CD14-positive monocyte (primary cell): ENCODE data around the gene PHKA2. TPM values are rescaled to one million over a fixed set of nuclear protein-coding genes. Genes with fewer than 3 reads are reported as not detected.

Source experiments
- DNase-seq, 3 donors: peaks; one replicate each; pipeline ENCODE4 v3.0.0-alpha.2; 2011 to 2022
- H2AFZ ChIP-seq: 2 replicates; pipeline ENCODE4 v1.6.0; 2012; ENCODE audit warnings: mild to moderate bottlenecking, low read depth, low read length, inconsistent platforms; ENCODE audit not compliant: insufficient read depth, poor library complexity, severe bottlenecking
- H3K27ac ChIP-seq, 2 donors: 1 replicate in 1 of 2; 2 replicates in 1 of 2; pipeline ENCODE4 v1.5.1; 2012 to 2013; ENCODE audit warnings: low read length in 2 of 2, control low read depth in 1 of 2, inconsistent platforms in 1 of 2, low read depth in 1 of 2, mild to moderate bottlenecking in 1 of 2
- H3K27me3 ChIP-seq, 2 donors: one replicate each; pipeline versions ENCODE4 v1.6.0 to v1.6.1; 2011 to 2013; ENCODE audit warnings: low read length in 2 of 2; ENCODE audit not compliant: control insufficient read depth in 2 of 2, insufficient read depth in 2 of 2
- H3K36me3 ChIP-seq, 2 donors: replicated peaks in 1 of 2; 1 replicate in 1 of 2; 2 replicates in 1 of 2; pipeline versions ENCODE4 v1.5.1 to v1.6.1; 2012 to 2013; ENCODE audit warnings: low read length in 2 of 2, control low read depth in 1 of 2, inconsistent platforms in 1 of 2, mild to moderate bottlenecking in 1 of 2; ENCODE audit not compliant: insufficient read depth in 2 of 2, control insufficient read depth in 1 of 2
- H3K4me1 ChIP-seq, 2 donors: 1 replicate in 1 of 2; 2 replicates in 1 of 2; pipeline versions ENCODE4 v1.5.1 to v1.6.1; 2012 to 2013; ENCODE audit warnings: low read length in 2 of 2, control low read depth in 1 of 2, inconsistent platforms in 1 of 2, mild to moderate bottlenecking in 1 of 2, moderate library complexity in 1 of 2; ENCODE audit not compliant: insufficient read depth in 2 of 2, control insufficient read depth in 1 of 2
- H3K4me2 ChIP-seq: replicated peaks from 2 replicates; pipeline ENCODE3; 2012; ENCODE audit warnings: low read length, moderate library complexity, mild to moderate bottlenecking; ENCODE audit not compliant: poor library complexity, severe bottlenecking; ENCODE audit errors: extremely low read depth
- H3K4me3 ChIP-seq, 3 experiments: fragments of 200-600 bp in 1 of 3; sonication (generic) in 1 of 3; replicated peaks in 1 of 3; 1 replicate in 2 of 3; 2 replicates in 1 of 3; pipeline ENCODE4 v1.5.1; 2011 to 2013; ENCODE audit warnings: low read length in 3 of 3, mild to moderate bottlenecking in 3 of 3, control low read depth in 2 of 3, low read depth in 2 of 3, inconsistent platforms in 1 of 3, moderate library complexity in 1 of 3
- H3K79me2 ChIP-seq: 2 replicates; pipeline ENCODE4 v1.6.0; 2012; ENCODE audit warnings: mild to moderate bottlenecking, control low read depth, inconsistent platforms, low read length, moderate library complexity; ENCODE audit not compliant: insufficient read depth
- H3K9ac ChIP-seq: 2 replicates; pipeline ENCODE4 v1.6.0; 2017; ENCODE audit warnings: low read length, mild to moderate bottlenecking; ENCODE audit not compliant: insufficient read depth, poor library complexity, severe bottlenecking
- H3K9me3 ChIP-seq, 2 donors: replicated peaks in 1 of 2; 1 replicate in 1 of 2; 2 replicates in 1 of 2; pipeline versions ENCODE4 v1.5.1 to v1.6.1; 2012 to 2013; ENCODE audit warnings: low read length in 2 of 2, control low read depth in 1 of 2; ENCODE audit not compliant: control insufficient read depth in 1 of 2, insufficient read depth in 1 of 2
- H4K20me1 ChIP-seq: 2 replicates; pipeline ENCODE4 v1.6.0; 2012; ENCODE audit warnings: mild to moderate bottlenecking, low read length, control low read depth, moderate library complexity; ENCODE audit not compliant: insufficient read depth
- H3K27ac Mint-ChIP-seq, 7 donors: one replicate each; pipeline ENCODE4 v1.8.0; 2020; ENCODE audit warnings: mild to moderate bottlenecking in 7 of 7, mixed read lengths in 7 of 7, moderate library complexity in 6 of 7, inconsistent platforms in 2 of 7
- H3K27me3 Mint-ChIP-seq, 3 donors: one replicate each; pipeline ENCODE4 v1.8.0; 2021 to 2022; ENCODE audit warnings: low read depth in 3 of 3, mild to moderate bottlenecking in 3 of 3, mixed read lengths in 3 of 3, moderate library complexity in 3 of 3, inconsistent platforms in 1 of 3
- H3K36me3 Mint-ChIP-seq, 2 donors: one replicate each; pipeline ENCODE4 v1.8.0; 2020; ENCODE audit warnings: mixed read lengths in 2 of 2, inconsistent platforms in 1 of 2, mild to moderate bottlenecking in 1 of 2
- H3K4me1 Mint-ChIP-seq: one replicate; pipeline ENCODE4 v1.8.0; 2020; ENCODE audit warnings: mild to moderate bottlenecking, mixed read lengths
- H3K4me3 Mint-ChIP-seq, 2 donors: one replicate each; pipeline ENCODE4 v1.8.0; 2020; ENCODE audit warnings: mild to moderate bottlenecking in 2 of 2, mixed read lengths in 2 of 2, moderate library complexity in 1 of 2
- H3K9me3 Mint-ChIP-seq, 7 donors: one replicate each; pipeline ENCODE4 v1.8.0; 2020 to 2022; ENCODE audit warnings: mixed read lengths in 7 of 7, mild to moderate bottlenecking in 6 of 7, moderate library complexity in 6 of 7, inconsistent platforms in 2 of 7
- WGBS: methylation state at CpG from one replicate; pipeline ENCODE4 v1.1.5; 2013; ENCODE audit warnings: missing lambda C conversion rate; ENCODE audit not compliant: insufficient coverage; 5-methylcytosine and 5-hydroxymethylcytosine counted together
- intact Hi-C, 2 donors: fragments of 100-400 bp; cut with micrococcal nuclease; formaldehyde crosslinking; loops; one replicate each; pipeline versions ENCODE4 v1.15.0 to v1.15.1; 2023
- polyA plus RNA-seq, 3 donors: library from polyadenylated mRNA; depleted of rRNA in 1 of 3; unstranded in 2 of 3; stranded (reverse) in 1 of 3; fragments of 300-500 nt in 2 of 3; fragments of >200 nt in 1 of 3; fragmentation: Illumina TruSeq in 2 of 3; gene quantifications; 1 replicate in 2 of 3; 2 replicates in 1 of 3; pipeline ENCODE4 v1.2.3, GENCODE V29; 2012 to 2021
- TF ChIP-seq, protein P1 (sequence below): fragments of 200-600 bp; IDR thresholded peaks from one replicate; pipeline ENCODE4 v1.8.0; 2022; ENCODE audit warnings: antibody characterized with exemption, mild to moderate bottlenecking

PHKA2 gene
- polyA plus RNA-seq, 3 donors: 8.7 to 63.3 (median 9.1) TPM

DNA sequence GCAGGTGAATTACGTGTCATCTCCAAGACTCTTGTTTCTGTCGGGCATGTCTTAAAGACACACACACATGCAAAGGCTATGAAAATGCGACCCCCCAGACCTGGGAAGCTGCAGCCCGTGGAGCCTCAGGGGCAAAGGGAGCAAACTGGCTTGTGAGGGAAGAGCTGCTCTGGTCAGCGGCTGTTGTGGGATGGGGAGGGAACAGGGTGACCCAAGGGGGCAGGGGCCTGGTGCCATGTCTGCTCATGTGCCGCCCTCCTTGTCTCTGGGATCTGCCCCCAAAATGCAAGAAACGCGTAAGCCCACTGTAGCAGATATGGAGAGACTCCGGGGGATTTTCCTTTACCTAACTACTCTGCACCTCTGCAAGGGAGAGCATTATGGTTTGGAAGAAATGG lies 92.4 kb downstream of the PHKA2 start:
- no CpG with 5 or more reads among the region's 9 CpGs for WGBS
- H2AFZ ChIP-seq: no peak overlapping the region
- H3K27me3 ChIP-seq: no peaks in the 10 kb centered on the region
- Mint-ChIP-seq H3K36me3 (peaks cover 32 to 44% of the 10 kb centered on the region in 2 donors), H3K9me3 (peaks cover 0 to 2% (median 0%) of the 10 kb centered on the region in 7 donors), H3K27ac (no peak overlapping the region), H3K4me3 (no peak overlapping the region), H3K27me3 (peaks cover 0 to 4% (median 2%) of the 10 kb centered on the region in 3 donors), H3K4me1 (peaks cover 15% of the 10 kb centered on the region)
- H4K20me1 ChIP-seq: no peaks in the 10 kb centered on the region
- peaks cover 25 to 48% of the 10 kb centered on the region in 2 donors for H3K36me3 ChIP-seq
- no peak overlapping the region for H3K27ac ChIP-seq
- no peaks in the 10 kb centered on the region for H3K9me3 ChIP-seq
- H3K9ac ChIP-seq: no peak overlapping the region
- intact Hi-C loops: loop anchor here in 1 of 2 donors (10.0 kb wide), 1 partner anchor 497 kb away; no protein-coding TSS in a partner anchor
- peaks cover 10 to 12% of the 10 kb centered on the region in 2 donors for H3K4me1 ChIP-seq
- no peaks in the 10 kb centered on the region for H3K79me2 ChIP-seq
- TF ChIP-seq, protein P1, sequence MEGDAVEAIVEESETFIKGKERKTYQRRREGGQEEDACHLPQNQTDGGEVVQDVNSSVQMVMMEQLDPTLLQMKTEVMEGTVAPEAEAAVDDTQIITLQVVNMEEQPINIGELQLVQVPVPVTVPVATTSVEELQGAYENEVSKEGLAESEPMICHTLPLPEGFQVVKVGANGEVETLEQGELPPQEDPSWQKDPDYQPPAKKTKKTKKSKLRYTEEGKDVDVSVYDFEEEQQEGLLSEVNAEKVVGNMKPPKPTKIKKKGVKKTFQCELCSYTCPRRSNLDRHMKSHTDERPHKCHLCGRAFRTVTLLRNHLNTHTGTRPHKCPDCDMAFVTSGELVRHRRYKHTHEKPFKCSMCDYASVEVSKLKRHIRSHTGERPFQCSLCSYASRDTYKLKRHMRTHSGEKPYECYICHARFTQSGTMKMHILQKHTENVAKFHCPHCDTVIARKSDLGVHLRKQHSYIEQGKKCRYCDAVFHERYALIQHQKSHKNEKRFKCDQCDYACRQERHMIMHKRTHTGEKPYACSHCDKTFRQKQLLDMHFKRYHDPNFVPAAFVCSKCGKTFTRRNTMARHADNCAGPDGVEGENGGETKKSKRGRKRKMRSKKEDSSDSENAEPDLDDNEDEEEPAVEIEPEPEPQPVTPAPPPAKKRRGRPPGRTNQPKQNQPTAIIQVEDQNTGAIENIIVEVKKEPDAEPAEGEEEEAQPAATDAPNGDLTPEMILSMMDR: no peak
- no peak overlapping the region for H3K4me3 ChIP-seq
- DNase-seq: no peak
- H3K4me2 ChIP-seq: no peak overlapping the region

DNA sequence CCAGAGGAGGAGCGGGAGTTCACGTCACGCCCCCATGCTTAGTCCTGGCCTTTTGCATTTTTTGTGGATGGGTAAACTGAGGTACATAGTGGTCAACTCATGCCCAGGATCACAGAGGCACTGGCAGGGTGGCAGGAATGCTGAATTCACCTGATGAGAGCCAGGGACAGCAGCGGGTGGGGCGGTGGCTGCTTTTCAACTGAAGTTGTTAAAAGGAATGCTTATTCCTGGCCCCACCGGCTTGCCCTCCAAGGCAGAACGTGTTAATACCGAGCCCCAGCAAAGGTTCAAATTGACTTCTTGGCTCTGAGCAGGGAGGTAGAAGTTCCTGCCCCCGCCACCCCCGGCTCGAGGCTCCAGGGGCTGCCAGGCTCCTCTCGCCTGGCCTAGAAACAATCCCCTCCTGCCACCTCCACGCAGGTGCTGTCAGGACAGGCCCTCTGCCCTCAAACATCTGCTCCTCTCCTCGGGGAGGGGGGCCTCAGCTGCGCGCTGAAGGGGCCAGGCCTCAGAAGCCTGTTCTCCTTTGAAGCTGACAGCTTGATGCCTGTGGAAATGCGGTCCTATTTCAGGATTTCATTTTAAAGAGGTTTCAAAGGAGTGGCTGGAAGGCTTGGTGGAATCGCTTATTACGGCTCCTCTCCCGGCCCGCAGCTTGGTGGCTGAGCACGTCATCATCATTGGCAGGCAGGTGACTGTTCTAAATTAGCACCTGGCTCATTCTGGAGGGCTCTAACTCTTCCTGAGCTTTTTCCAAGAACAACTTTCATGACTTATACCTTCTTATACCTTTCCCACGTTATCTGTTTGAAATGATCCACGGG lies 93.0 kb downstream of the PHKA2 start:
- H4K20me1 ChIP-seq: no peaks in the 10 kb centered on the region
- peaks cover 19 to 42% of the 10 kb centered on the region in 2 donors for H3K36me3 ChIP-seq
- WGBS: 98% methylated on average over 8 of the region's 24 CpGs
- no peaks in the 10 kb centered on the region for H3K9me3 ChIP-seq
- Mint-ChIP-seq H3K4me1 (peaks cover 20% of the 10 kb centered on the region), H3K9me3 (peaks cover 0 to 2% (median 0%) of the 10 kb centered on the region in 7 donors), H3K27ac (no peak overlapping the region), H3K27me3 (peaks cover 0 to 4% (median 2%) of the 10 kb centered on the region in 3 donors), H3K4me3 (no peak overlapping the region), H3K36me3 (peaks cover 32 to 39% of the 10 kb centered on the region in 2 donors)
- H2AFZ ChIP-seq: no peak overlapping the region
- DNase-seq: no peak
- no peaks in the 10 kb centered on the region for H3K27me3 ChIP-seq
- intact Hi-C loops: loop anchor here in 1 of 2 donors (10.0 kb wide), 1 partner anchor 496 kb away; no protein-coding TSS in a partner anchor
- no peaks in the 10 kb centered on the region for H3K79me2 ChIP-seq
- no peak overlapping the region for H3K4me2 ChIP-seq
- no peak overlapping the region for H3K4me3 ChIP-seq
- no peak overlapping the region for H3K27ac ChIP-seq
- TF ChIP-seq, protein P1: no peak
- peaks cover 13 to 14% of the 10 kb centered on the region in 2 donors for H3K4me1 ChIP-seq
- H3K9ac ChIP-seq: no peak overlapping the region
